GM12891 (cell line): Measurements from ENCODE around the gene OR2H2.

Experiments
- DNase-seq: peaks from one replicate; pipeline ENCODE4 v3.0.0; 2011; ENCODE audit warnings: low spot score; ENCODE audit not compliant: insufficient read length
- FAIRE-seq: peaks from 2 replicates; lab custom pipeline; 2011; peaks lifted over from hg19 to GRCh38; lab: Jason Lieb, UNC
- PAX5 ChIP-seq: IDR thresholded peaks from 2 replicates; pipeline ENCODE4 v1.6.1; 2011; ENCODE audit warnings: low read length, moderate library complexity, mild to moderate bottlenecking; ENCODE audit not compliant: insufficient read depth, severe bottlenecking
- POLR2A ChIP-seq: IDR thresholded peaks from 2 replicates; pipeline ENCODE4 v1.6.1; 2011; ENCODE audit warnings: low read depth, low read length, control low read depth
- POLR2AphosphoS5 ChIP-seq: IDR thresholded peaks from 2 replicates; pipeline ENCODE4 v1.6.1; 2011; ENCODE audit warnings: low read depth, low read length, control low read depth
- POU2F2 ChIP-seq: IDR thresholded peaks from 2 replicates; pipeline ENCODE4 v1.6.1; 2011; ENCODE audit warnings: low read depth, mild to moderate bottlenecking, control low read depth, low read length, moderate library complexity
- SPI1 ChIP-seq: IDR thresholded peaks from 2 replicates; pipeline ENCODE4 v1.6.1; 2011; ENCODE audit warnings: low read depth, low read length, control low read depth
- TAF1 ChIP-seq: IDR thresholded peaks from 2 replicates; pipeline ENCODE4 v1.6.1; 2011; ENCODE audit warnings: low read depth, low read length, control low read depth

The OR2H2 gene

GRCh38 chr6:29628419-29629281, 43.7 kb downstream of the OR2H2 start:
- peak; percentile 69 for FAIRE-seq
- no peak for TF ChIP-seq POLR2A
- TF ChIP-seq POLR2AphosphoS5, result no peak
- no peak for TF ChIP-seq SPI1
- no peak for TF ChIP-seq PAX5
- no peak for TF ChIP-seq POU2F2
- TF ChIP-seq TAF1, result no peak
- peak; percentile 68 for DNase-seq

GRCh38 chr6:29629571-29629970, 44.6 kb downstream of the OR2H2 start:
- FAIRE-seq (no peak), DNase-seq (no peak)
- no peak for TF ChIP-seq POU2F2
- no peak for TF ChIP-seq PAX5
- TF ChIP-seq POLR2A, result no peak
- no peak for TF ChIP-seq POLR2AphosphoS5
- TF ChIP-seq SPI1, result no peak
- TF ChIP-seq TAF1, result no peak

GRCh38 chr6:29630315-29630714, 45.4 kb downstream of the OR2H2 start:
- DNase-seq, result no peak
- TF ChIP-seq SPI1 (no peak), POLR2A (no peak), PAX5 (no peak), POLR2AphosphoS5 (no peak), POU2F2 (no peak), TAF1 (no peak)
- no peak for FAIRE-seq

- FAIRE-seq, result no peak
Observed at GRCh38 chr6:29631209-29631810, 46.4 kb downstream of the OR2H2 start.

GRCh38 chr6:29631860-29632731, 47.2 kb downstream of the OR2H2 start:
- TF ChIP-seq PAX5, result no peak
- TF ChIP-seq POU2F2, result no peak
- no peak for TF ChIP-seq POLR2AphosphoS5
- no peak for TF ChIP-seq POLR2A
- no peak for TF ChIP-seq TAF1
- no peak for TF ChIP-seq SPI1
- FAIRE-seq, result peak; percentile 72
- DNase-seq, result peak; percentile 51

More at GRCh38 chr6:29631209-29631810, 46.4 kb downstream of the OR2H2 start:
- TF ChIP-seq TAF1 (no peak), POLR2A (no peak), POU2F2 (no peak), SPI1 (no peak), PAX5 (no peak), POLR2AphosphoS5 (no peak)
- no peak for DNase-seq

- TF ChIP-seq POLR2A (no peak), PAX5 (no peak), SPI1 (no peak), POU2F2 (no peak), TAF1 (no peak), POLR2AphosphoS5 (no peak)
- FAIRE-seq, result peak; percentile 20
- DNase-seq, result peak; percentile 83
Observed at GRCh38 chr6:29632789-29633533, 48.0 kb downstream of the OR2H2 start, which contains the start of gene GABBR1. Gene GABBR1 (minus strand): TSS chr6:29633183. CDS start chr6:29632385, 798 bp downstream.

GRCh38 chr6:29633534-29633905, 48.6 kb downstream of the OR2H2 start:
- TF ChIP-seq TAF1 (no peak), SPI1 (no peak), POU2F2 (no peak), POLR2A (no peak), PAX5 (no peak), POLR2AphosphoS5 (no peak)
- no peak for FAIRE-seq
- no peak for DNase-seq

GRCh38 chr6:29637247-29637646, 52.3 kb downstream of the OR2H2 start:
- FAIRE-seq (no peak), DNase-seq (no peak)
- TF ChIP-seq POLR2AphosphoS5 (no peak), POU2F2 (no peak), TAF1 (no peak), PAX5 (no peak), SPI1 (no peak), POLR2A (no peak)
